Stimulated activated CD4-positive, alpha-beta T cell treated with anti-CD3 and anti-CD28 coated beads, TNF-alpha, amount 100 ng/mL, for 24 hours (primary cell): ENCODE data around the gene ZNF266.
A peak's percentile ranks its signal among the peaks of the same experiment; 100 is the strongest.

Source experiments
- DNase-seq, 3 experiments: peaks; one replicate each; pipeline ENCODE4 v3.0.0-alpha.2; 2020; ENCODE audit warnings: low read depth in 3 of 3

ZNF266 gene

DNA sequence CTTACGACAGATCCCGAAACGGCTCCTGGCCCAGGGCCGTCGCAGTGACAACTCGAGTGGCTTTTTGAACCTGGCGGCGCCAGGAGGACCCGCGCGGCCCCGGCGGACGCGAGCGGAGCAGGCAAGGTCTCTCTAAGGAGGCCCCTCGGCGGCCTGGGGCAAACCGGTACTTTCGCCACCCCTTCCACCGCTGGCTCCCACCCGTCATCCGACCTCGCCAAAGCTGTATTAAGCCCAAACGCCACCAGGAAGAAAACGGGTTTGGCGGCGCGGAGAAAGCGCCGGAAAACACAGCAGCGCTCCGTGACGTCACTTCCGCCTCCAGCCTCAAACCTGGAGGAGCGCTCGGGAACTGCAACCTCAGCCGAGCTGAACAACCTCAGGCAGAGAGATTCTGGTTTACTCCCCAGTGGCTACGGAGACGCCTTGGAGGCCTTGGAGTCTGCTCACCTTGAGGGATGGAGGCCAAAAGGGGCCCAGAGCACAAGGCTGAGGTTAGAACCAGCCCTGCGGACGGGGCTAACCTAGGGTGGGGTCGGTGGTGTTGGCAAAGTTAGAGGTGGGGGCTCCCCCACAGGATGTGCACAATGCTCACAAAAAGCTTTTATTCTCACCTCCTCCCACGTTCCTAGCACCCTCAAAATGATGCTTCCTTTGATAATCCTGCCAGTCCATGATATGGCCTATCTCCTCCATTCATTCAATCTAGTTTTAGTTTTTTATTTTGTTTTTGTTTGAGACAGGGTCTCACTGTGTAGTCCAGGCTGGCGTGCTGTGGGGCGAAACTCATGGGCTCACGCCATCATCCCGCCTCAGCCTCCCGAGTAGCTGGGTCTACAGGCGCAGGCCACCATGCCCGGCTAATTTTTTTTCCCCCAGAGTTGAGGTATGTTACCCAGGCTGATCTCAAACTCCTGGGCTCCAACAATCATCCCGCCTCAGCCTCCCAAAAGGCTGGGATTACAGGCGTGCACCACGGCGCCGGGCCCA, at the start of gene ZNF266:
ZNF266 (minus strand) TSS at position 295 of the 990 bp plus-strand sequence. CDS start 15,484 bp downstream, outside the sequence.
- peak; percentile 89 to 92 (median 90) for DNase-seq

DNA sequence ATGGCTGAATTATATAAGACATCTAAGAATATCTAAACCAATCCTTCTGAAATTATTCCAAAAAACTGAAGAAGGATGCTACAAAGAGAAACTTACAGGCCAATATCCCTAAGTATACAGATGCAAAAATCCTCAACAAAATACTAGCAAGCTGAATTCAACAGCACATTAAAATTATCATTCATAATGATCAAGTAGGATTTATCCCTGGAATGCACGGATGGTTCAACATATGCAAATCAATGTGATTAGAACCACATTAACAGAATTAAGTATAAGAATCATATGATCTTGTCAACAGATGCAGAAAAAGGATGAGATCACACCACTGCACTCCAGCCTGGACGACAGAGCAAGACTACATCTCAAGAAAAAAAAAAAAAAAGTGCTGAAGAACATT, 49.8 kb upstream of the ZNF266 start:
- DNase-seq = no peak

DNA sequence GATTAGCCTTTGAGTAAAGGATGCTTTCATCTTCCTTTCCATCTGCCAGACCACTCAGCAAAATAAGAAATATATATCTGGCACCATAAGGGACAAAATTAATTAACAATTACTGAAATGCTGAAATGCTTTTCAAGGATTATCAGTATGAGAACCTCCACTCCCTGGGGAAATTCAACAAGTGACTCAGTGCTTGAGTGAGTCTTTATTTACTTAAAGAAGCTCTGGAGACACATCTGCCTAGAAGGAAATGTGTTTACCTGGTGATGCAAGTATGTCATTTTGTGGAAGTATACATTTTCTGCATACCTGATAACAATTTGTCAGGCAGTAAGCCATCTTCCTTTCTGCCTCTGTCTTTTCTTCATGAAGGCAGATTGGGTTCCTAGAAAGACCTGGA, 39.6 kb upstream of the ZNF266 start:
- no peak for DNase-seq

DNA sequence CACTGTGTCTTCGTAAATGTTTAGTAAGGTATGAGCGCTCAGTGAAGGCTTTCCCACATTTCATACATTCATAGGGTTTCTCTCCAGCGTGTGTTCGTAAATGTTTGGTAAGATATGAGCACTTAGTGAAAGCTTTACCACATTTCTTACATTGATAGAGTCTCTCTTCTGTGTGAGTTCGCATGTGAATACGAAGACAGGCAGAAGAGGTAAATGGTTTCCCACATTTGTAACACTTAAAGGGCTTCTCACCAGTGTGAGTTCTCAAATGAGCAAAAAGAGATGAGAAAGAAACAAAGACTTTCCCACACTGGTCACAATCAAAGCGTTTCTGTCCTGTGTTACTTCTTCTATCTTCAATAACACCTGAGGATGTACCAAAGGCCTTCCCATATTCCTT, 31.8 kb upstream of the ZNF266 start:
- no peak for DNase-seq

DNA sequence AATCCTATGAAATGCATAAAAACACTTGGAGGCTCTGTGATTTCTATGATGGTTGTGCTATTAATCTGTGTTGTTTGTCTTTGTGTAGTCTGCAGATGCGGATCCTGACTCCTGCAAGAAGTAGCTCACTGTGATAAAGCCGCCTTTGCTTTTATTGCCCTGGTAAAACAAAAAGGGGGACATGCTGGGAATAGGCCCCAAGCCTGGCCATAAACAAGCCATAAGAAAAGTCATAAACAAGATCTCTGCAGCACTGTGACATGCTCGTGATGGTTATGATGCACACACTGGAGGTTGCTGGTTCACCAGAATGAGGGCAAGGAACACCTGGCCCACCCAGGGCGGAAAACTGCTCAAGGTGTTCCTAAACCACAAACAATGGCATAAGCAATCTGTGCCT, 26.6 kb upstream of the ZNF266 start:
- no peak for DNase-seq

DNA sequence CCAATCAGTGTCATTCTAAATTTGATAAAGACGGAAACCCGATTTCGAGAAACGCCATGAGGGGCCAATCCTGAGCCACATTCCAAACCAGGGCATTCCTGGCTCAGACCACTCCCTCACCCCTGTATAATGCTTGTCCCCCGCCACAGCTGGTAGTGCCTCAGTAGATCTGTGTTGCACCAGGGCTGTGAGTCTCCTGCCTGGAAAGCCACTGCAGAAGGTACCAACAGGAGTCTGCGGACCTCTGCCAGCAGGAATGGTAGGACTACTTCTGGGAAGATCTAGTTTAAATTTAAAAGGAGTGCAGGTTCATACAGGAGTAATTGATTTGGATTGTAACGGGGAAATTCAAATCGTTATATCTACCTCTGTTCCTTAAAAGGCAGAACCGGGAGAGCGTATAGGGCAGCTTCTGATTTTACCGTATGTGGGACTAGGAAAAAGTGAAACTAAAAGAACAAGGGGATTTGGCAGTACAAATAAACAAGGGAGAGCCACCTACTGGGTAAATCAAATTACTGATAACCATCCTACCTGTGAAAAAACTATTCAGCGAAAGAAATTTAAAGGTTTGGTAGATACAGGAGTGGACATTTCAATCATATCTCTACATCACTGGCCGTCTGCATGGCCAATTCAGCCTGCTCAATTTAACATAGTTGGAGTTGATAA, 20.8 kb upstream of the ZNF266 start:
- DNase-seq = no peak

DNA sequence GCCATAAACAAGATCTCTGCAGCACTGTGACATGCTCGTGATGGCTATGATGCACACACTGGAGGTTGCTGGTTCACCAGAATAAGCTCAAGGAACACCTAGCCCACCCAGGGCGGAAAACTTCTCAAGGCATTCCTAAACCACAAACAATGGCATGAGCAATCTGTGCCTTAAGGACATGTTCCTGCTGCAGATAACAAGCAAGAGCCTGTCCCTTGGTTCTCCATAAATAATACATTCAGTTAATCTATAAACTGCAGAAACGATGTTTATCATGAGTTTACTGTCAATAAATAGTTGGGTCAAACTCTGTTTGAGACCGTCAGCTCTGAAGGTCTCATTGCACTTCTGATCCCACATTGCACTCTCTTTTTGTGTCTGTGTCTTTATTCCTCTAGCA, 18.6 kb upstream of the ZNF266 start:
- no peak for DNase-seq

DNA sequence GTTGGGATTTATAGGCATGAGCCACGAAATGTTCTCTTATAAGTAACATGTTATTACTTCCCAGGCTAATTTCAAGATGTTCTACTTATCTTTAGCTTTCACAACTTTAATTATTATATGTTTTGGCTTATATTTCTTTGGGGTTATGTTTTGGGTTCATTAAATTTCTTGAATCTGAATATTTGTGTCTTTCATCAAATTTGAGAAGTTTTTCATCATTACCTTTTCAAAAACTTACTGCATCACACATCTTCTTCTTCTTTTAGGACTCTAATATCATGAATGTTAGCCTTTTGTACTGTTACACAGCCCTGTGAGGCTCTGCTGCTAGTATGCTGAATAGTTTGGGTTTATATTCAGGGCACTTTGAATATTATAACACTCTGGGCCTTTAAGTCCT, 9.7 kb upstream of the ZNF266 start:
- DNase-seq = no peak

DNA sequence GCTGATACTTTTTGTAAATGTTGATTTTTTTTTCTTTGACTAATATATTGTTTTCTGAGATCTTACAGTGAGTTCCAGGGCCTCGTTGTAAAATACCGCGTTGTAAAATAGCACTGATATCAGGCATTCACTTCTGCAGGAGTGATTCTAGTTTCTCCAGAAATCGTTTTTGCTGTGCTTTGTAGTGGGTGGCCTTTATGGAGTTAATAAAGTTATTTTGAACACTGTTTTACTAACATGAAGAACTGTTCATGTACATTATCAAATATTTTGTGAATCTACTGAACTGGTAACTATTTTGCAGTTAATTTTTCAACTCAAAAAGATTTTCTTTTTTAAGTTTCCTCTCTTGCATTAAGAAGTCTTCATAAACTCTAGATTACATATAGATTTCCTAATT, 985 bp upstream of the ZNF266 start:
- DNase-seq = no peak

DNA sequence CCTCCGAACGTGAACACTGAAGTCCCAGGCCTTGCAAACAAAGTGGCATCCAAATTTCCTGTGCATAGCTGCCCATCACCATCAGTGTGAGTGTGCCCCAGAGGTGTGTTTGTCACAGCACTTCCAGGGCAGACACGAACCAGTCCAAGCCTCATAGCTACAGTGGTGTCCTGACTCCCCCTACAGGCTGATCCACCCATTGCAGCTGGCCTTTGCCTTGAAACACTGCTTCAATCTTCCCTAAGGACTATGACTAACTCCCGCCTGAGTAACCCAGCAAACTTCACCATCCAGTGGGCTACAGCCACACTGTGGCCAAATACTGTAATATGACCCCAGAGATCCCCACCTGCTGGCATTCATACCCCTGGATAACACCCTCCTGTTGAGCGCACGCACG, 3.9 kb downstream of the ZNF266 start:
- DNase-seq = peak in 1 of 3 experiments; percentile 35

DNA sequence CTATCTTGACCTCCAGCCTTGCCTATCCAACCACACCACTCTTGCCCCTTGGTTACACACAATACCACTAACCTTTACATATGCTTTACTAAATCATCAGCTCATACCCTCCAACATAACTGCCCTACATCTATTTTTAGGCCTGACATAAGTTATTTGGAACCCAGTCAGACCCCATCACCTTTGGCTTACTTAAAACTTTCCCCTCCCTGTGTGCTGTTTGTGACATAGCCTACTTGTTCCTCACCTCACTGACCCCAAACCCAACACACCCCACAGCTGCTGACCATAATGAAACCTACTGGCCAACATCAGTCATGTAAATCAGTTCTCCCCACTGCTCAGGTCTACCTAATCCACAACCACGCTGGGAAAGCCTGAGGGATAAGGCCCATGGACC, 4.9 kb downstream of the ZNF266 start:
- DNase-seq = no peak

DNA sequence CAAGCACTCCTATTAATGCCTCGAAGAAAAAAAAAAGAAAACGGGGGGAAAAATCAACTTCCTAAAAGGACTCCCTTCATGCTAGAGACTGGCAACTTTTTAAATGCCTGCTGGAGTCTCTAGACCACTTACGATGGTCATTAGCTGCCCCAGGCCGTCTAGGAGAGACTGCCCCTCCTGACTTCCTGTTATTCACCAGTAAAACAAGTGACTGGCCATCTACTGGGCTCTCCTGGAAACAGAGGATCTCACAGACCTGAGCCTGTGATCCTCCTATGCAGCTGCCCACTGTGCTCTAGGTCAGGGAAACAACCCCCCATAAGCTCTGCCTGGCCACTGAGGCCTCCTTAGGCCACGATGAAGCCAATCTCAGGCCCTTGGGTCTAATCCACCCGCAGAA, 7.4 kb downstream of the ZNF266 start:
- no peak for DNase-seq

DNA sequence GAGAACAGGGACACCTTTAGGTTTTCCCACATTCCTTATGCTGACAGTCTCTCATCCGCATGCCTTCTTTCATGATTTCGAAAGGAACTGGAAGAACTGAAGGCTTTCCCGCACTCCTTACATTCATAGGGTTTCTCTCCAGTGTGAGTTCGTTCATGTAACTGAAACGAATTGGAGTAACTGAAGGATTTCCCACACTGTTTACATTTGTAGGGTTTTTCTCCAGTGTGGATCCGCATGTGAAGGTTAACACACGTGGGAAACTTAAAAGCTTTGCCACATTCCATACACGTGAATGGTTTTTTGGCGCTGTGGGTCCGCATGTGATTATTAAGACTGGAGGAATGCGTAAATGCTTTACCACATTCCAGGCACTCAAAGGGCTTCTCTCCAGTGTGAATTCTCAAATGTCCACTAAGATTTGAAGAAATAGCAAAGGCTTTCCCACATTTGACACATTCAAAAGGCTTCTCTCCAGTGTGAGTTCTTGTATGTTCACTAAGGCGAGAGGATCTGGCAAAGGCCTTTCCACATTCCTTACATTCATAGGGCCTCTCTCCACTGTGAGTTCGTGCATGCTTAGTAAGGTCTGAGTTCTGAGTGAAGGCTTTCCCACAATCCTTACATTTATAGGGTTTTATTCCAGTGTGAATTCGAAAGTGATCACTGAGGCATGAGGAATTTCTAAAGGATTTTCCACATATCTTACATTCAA, 22.0 kb downstream of the ZNF266 start:
- no peak for DNase-seq

DNA sequence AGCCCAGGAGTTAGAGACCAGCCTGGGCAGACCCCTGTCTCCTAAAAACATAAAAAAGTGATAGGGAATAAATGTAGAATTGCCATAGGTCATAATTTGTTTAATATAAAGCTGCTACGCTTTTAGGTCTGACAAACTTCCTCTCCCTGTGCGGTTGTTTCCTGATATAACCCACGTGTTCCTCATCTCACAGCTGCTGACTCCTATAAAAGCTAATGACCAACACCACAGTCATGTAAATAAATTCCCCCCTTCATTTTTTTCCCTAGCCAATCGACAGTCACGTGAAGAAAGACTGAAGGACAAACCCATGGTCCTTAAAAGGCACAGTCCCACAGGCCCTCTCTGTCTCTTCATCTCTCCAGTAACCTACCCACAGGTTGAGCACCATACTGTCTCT, 27.5 kb downstream of the ZNF266 start:
- DNase-seq = no peak

DNA sequence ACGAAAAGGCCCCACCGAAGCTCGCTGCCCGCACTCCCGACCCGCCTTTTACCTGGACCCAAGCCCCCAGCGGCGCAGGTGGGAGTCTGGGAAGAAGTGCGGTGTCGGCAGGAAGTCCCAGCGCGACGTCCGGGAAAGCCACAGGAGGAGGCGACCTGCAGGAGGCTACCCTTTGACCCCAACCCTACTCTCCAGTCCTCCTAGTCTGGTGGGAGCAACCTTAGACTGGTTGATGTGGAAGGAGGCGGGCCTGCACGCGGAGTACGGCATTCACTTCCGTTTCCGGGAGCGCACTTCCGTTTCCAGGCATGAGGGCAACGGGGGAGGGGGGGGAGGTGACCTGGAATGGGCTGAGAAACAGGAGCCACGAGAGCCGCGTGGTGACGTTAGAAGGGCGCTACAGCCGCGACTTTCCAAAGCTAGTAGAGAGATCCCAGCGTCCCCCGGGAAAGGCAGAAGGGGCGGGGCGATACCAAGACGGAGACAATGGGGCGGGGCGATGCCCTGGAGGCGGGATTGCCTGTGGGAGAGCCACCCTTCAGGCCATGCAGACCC, 28.5 kb downstream of the ZNF266 start:
- DNase-seq = peak; percentile 28 to 65 (median 35)

DNA sequence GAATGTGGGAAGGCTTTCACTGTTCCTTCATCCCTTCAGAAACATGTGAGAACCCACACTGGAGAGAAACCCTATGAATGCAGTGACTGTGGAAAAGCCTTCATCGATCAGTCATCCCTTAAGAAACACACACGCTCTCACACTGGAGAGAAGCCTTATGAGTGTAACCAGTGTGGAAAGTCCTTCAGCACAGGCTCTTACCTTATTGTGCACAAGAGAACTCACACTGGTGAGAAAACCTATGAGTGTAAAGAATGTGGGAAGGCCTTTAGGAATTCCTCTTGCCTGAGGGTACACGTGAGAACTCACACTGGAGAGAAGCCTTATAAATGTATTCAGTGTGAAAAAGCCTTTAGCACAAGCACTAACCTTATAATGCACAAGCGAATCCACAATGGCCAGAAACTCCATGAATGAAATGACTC, 54.0 kb downstream of the ZNF266 start:
- DNase-seq = no peak

DNA sequence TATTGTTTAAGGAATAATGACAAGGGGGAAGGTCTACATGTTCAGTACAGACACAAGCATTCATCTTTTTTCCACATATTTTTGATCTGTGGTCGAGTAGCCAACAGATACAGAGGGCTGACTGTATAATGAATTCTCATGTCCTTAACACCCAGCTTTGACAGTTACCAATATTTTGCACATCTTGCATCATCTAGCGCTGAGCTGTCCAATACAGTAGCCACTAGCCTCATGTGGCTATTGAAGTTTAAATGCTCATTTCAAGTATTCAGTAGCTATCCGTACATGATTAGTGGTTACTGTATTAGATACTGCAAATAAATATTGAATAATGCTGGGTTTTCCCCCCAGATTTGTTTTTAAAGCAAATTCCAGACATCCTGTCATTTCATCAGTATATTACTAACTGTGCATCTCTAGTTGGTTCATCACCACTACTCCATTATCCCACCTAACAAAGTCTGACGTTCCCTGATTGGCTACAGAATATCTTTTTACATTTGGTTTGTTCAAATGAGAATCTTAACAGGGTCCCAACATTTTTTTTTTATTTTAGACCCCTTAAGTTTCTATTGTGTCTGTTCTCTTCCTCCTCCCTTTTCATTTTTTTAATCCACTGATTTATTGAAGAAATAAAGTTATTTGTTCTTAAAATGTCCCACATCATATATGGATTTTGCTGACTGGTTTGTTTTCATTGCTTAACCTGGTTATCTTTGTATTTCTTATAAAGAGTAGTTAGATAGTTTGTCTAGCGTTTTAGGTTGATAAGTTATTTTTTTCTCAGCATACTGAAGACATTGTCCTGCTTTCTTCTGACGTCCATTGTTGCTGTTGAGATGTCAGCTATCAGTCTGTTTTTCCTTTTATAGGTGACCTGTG, 64.4 kb downstream of the ZNF266 start:
- DNase-seq = no peak

DNA sequence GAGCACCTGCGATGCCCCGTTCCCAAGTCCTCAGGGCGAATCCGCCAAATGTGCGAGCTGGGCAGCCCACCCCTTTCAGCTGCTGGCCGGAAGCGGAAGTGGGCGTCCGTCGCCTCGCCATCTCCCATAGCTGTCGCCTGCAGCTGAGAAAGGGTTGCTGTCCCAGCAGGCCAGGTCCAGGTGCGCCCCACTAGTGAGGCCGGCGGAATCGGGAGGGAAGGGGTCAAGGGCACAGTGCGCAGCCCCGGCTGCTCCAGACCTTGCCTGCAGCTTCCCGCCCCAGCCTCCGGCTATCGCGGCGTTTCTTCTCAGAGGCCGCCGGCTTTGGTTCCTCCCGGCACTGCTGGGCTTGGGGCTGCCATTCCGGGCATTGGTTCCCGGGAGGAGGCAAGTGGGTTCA, 72.5 kb downstream of the ZNF266 start, which contains the start of gene ZNF177:
ZNF177 (plus strand) TSS at position 109 of the 400 bp plus-strand sequence. CDS start 15,299 bp downstream, outside the sequence.
- no peak for DNase-seq
